Vagina (tissue), 2 donors: ENCODE data around the gene DIAPH2. TPM values are rescaled to one million over a fixed set of nuclear protein-coding genes. Genes with fewer than 3 reads are reported as not detected.

Source experiments
- DNase-seq, 2 donors: peaks; one replicate each; pipeline ENCODE4 v3.0.0-alpha.2; 2017; ENCODE audit errors: extremely low spot score in 2 of 2
- H3K27ac ChIP-seq: fragments of 200-600 bp; sonication (generic); one replicate; pipeline ENCODE4 v1.5.1; 2019
- H3K27me3 ChIP-seq: fragments of 200-600 bp; sonication (generic); one replicate; pipeline ENCODE4 v1.5.1; 2019
- H3K36me3 ChIP-seq, 2 donors: fragments of 200-600 bp; sonication (generic); one replicate each; pipeline ENCODE4 v1.5.1; 2017 to 2019
- H3K4me1 ChIP-seq: fragments of 200-600 bp; sonication (generic); one replicate; pipeline ENCODE4 v1.5.1; 2019
- H3K4me3 ChIP-seq, 2 donors: fragments of 200-600 bp; sonication (generic); 1 replicate in 1 of 2; 2 replicates in 1 of 2; pipeline ENCODE4 v1.5.1; 2016 to 2019
- H3K9me3 ChIP-seq: fragments of 200-600 bp; sonication (generic); one replicate; pipeline ENCODE4 v1.5.1; 2019
- POLR2A ChIP-seq, 2 donors: fragments of 450-650 bp; IDR thresholded peaks; one replicate each; pipeline ENCODE4 v1.6.1; 2017; ENCODE audit warnings: antibody characterized with exemption in 2 of 2, mild to moderate bottlenecking in 2 of 2, moderate library complexity in 2 of 2
- POLR2AphosphoS5 ChIP-seq, 2 donors: sonication (generic); formaldehyde crosslinking; IDR thresholded peaks; one replicate each; pipeline ENCODE4 v1.9.0; 2017; ENCODE audit warnings: antibody characterized with exemption in 2 of 2, mild to moderate bottlenecking in 2 of 2, low read depth in 1 of 2; ENCODE audit not compliant: insufficient read depth in 1 of 2
- intact Hi-C: fragments of 100-400 bp; cut with DNase I; formaldehyde crosslinking; loops from one replicate; pipeline ENCODE4 v1.15.1; 2023
- total RNA-seq: library from RNA; depleted of rRNA; stranded (reverse); fragments of >200 nt; gene quantifications from one replicate; pipeline ENCODE4 v1.2.3, GENCODE V29; 2016
- TF ChIP-seq, protein P1 (sequence below), 3 experiments: fragments of 450-650 bp in 2 of 3; fragments of 200-600 bp in 1 of 3; sonication (generic) in 1 of 3; IDR thresholded peaks; one replicate each; pipeline ENCODE4 v1.5.1; 2017 to 2019; ENCODE audit warnings: antibody characterized with exemption in 3 of 3, mild to moderate bottlenecking in 2 of 3, moderate library complexity in 2 of 3

The DIAPH2 gene
- total RNA-seq, 1 donor from 2014 or later, result 38.8 TPM

DNA sequence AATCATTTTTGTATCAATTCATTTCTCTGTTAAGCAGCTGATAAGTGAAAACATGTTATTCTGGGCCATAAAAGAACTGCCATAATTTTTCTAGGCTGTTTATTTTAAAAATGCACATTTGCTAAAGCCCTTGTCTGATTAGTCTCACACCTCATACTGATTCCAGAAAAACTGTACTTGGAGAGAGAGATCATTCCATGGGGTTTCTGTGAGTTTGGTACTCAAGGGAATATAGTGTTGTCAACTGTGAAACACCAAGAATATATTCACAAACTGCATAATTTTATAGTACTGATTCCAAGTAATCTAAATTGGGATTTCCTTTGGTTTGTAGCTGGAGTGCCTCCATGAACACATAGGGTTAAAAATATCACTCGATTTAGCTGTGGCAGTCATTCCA is 746.6 kb downstream of the DIAPH2 start:
- Histone ChIP-seq H3K36me3 (no peaks in the 10 kb centered on the region), H3K9me3 (no peaks in the 10 kb centered on the region)
- no peak for TF ChIP-seq POLR2AphosphoS5 (IDR thresholded peaks at IDR 0.05; ENCODE audit: insufficient read depth in 1 of 2, low read depth in 1 of 2)

DNA sequence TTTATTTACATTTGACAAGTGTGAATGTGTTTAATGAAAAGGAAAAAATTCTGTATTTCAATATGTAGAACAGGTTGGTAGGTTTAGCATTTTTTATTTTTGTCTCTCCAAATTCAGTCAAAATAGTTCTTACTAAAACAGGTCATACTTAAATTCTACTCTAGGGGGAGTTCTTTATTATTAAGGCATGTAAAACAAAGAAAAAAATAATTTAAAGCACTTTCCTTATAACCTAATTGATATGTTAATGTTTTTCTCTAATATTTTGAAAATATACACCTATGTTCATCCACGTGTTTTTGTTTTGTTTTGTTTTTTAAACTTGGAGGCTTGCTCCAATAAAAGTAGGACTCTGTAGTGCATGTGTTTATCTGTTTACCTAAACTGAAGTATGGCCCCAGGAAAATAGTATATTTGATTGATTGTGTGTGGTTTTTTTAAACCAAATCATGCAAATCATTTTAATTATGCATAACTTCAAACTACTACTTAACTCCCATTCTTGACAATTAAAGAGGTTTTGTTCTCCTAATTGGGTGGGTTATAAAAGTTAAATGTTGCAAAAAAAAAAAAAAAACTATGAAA is 761.7 kb downstream of the DIAPH2 start:
- intact Hi-C loops, result loop anchor here (10.0 kb wide), 1 partner anchor 1498 kb away; no protein-coding TSS in a partner anchor
- DNase-seq, result no peak
- no peak overlapping the region for H3K27ac ChIP-seq
- no peaks in the 10 kb centered on the region for H3K36me3 ChIP-seq
- no peaks in the 10 kb centered on the region for H3K27me3 ChIP-seq
- TF ChIP-seq POLR2A (IDR thresholded peaks at IDR 0.05), result no peak
- TF ChIP-seq POLR2AphosphoS5 (IDR thresholded peaks at IDR 0.05; ENCODE audit: insufficient read depth in 1 of 2, low read depth in 1 of 2), result no peak
- TF ChIP-seq, protein P1, sequence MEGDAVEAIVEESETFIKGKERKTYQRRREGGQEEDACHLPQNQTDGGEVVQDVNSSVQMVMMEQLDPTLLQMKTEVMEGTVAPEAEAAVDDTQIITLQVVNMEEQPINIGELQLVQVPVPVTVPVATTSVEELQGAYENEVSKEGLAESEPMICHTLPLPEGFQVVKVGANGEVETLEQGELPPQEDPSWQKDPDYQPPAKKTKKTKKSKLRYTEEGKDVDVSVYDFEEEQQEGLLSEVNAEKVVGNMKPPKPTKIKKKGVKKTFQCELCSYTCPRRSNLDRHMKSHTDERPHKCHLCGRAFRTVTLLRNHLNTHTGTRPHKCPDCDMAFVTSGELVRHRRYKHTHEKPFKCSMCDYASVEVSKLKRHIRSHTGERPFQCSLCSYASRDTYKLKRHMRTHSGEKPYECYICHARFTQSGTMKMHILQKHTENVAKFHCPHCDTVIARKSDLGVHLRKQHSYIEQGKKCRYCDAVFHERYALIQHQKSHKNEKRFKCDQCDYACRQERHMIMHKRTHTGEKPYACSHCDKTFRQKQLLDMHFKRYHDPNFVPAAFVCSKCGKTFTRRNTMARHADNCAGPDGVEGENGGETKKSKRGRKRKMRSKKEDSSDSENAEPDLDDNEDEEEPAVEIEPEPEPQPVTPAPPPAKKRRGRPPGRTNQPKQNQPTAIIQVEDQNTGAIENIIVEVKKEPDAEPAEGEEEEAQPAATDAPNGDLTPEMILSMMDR (IDR thresholded peaks at IDR 0.05), result no peak
- H3K4me1 ChIP-seq, result no peaks in the 10 kb centered on the region
- H3K9me3 ChIP-seq, result no peaks in the 10 kb centered on the region
- no peak overlapping the region for H3K4me3 ChIP-seq

More for the DNA sequence above, 746.6 kb downstream of the DIAPH2 start:
- no peak overlapping the region for H3K27ac ChIP-seq
- intact Hi-C loops, result no loop called here
- no peaks in the 10 kb centered on the region for H3K4me1 ChIP-seq
- no peaks in the 10 kb centered on the region for H3K27me3 ChIP-seq
- DNase-seq, result no peak
- no peak overlapping the region for H3K4me3 ChIP-seq

DNA sequence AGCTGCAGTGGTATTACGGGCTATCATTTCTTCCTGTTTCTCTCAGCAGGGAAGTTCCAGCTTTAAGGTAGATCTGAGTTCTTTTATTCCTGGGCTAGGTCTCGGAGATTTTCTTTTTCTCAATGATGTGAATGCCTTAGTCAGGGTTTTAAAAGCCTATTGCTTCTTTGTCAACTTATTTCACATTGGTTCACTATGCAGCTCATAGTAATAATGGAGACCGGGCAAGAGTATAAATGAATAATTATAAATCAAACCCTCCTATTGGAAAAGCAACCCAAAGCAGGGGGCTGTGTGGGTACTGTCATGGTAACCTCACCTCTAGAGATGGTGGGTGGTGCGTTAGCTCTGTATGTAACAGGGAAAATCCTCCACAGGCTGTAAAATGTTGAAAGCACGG is 762.7 kb downstream of the DIAPH2 start:
- Histone ChIP-seq H3K36me3 (no peaks in the 10 kb centered on the region), H3K9me3 (no peaks in the 10 kb centered on the region), H3K27me3 (no peaks in the 10 kb centered on the region), H3K4me3 (no peak overlapping the region), H3K27ac (no peak overlapping the region), H3K4me1 (no peaks in the 10 kb centered on the region)
- intact Hi-C loops, result loop anchor here (10.0 kb wide), 1 partner anchor 1497 kb away; no protein-coding TSS in a partner anchor
- TF ChIP-seq POLR2A (IDR thresholded peaks at IDR 0.05), result no peak
- no peak for TF ChIP-seq POLR2AphosphoS5 (IDR thresholded peaks at IDR 0.05; ENCODE audit: insufficient read depth in 1 of 2, low read depth in 1 of 2)
- TF ChIP-seq, protein P1 (IDR thresholded peaks at IDR 0.05), result no peak
- DNase-seq, result no peak

DNA sequence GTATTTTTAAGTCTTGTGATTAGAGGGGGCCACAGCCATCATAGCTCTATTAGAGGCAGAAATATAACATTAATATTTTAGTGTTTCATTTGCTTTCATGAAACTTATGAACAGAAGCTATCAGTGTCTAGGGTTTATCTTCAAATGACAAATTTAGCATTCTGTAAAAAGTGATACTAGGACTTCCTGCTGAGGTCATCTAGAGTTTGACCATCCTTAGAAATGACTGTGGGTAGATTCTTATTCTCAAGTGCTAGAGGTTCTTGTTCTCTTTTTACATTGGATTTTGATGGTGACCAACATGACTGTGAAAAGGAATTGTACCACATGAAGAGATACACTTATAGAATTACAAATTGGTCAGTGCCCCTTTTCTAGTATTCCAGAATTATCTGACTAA is 767.6 kb downstream of the DIAPH2 start:
- no peak overlapping the region for H3K27ac ChIP-seq
- no peaks in the 10 kb centered on the region for H3K9me3 ChIP-seq
- H3K36me3 ChIP-seq, result no peaks in the 10 kb centered on the region
- no peaks in the 10 kb centered on the region for H3K27me3 ChIP-seq
- no peak for TF ChIP-seq POLR2AphosphoS5 (IDR thresholded peaks at IDR 0.05; ENCODE audit: insufficient read depth in 1 of 2, low read depth in 1 of 2)
- TF ChIP-seq POLR2A (IDR thresholded peaks at IDR 0.05), result no peak
- TF ChIP-seq, protein P1 (IDR thresholded peaks at IDR 0.05), result no peak
- H3K4me3 ChIP-seq, result no peak overlapping the region
- no peak for DNase-seq
- no peaks in the 10 kb centered on the region for H3K4me1 ChIP-seq
- intact Hi-C loops, result no loop called here

DNA sequence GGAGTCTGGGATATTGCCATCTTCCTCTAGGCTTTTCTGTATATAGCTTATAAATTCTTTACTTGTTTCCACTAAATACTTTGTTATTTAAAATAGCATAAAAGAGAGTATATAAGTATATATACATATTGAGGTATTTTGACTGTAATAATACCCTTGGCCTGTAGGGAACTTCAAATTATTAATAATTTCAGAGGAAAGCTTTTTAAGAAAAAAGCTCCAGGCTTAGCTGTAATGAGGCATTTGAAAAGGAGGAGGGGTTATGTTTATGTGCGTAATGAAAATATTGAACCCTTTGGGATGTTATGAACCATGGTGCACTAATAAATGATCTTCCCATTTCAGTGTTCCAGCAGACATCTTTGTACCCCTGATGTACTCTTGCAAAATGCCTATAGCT is 777.1 kb downstream of the DIAPH2 start:
- no peaks in the 10 kb centered on the region for H3K4me1 ChIP-seq
- H3K9me3 ChIP-seq, result no peaks in the 10 kb centered on the region
- intact Hi-C loops, result no loop called here
- DNase-seq, result no peak
- no peak overlapping the region for H3K27ac ChIP-seq
- TF ChIP-seq POLR2A (IDR thresholded peaks at IDR 0.05) (no peak), POLR2AphosphoS5 (IDR thresholded peaks at IDR 0.05; ENCODE audit: insufficient read depth in 1 of 2, low read depth in 1 of 2) (no peak)
- TF ChIP-seq, protein P1 (IDR thresholded peaks at IDR 0.05), result no peak
- H3K4me3 ChIP-seq, result no peak overlapping the region
- no peaks in the 10 kb centered on the region for H3K27me3 ChIP-seq
- H3K36me3 ChIP-seq, result no peaks in the 10 kb centered on the region
